ENCODE results near the gene NT5E. TPM values are rescaled to one million over a fixed set of nuclear protein-coding genes. Genes with fewer than 3 reads are reported as not detected.
"Not testable (repeated sequence)": the region's sequence is repeated elsewhere in the genome, so short reads cannot be mapped to it uniquely, and the experiment has no call there.

The NT5E gene
- total RNA-seq, 1 experiment from 2014 or later, result 84.6 TPM

GRCh38 chr6:85403331-85404015 is 46.4 kb upstream of the NT5E start:
- Histone ChIP-seq H3K79me2 (ENCODE audit: low read depth) (no peaks in the 10 kb centered on the region), H3K36me3 (ENCODE audit: low read depth) (no peaks in the 10 kb centered on the region), H3K9me3 (ENCODE audit: insufficient read depth, low read depth) (no peaks in the 10 kb centered on the region), H3K4me2 (peak overlapping the region; percentile 64), H3K9me2 (ENCODE audit: insufficient read depth) (no peaks in the 10 kb centered on the region), H3K27ac (peak overlapping the region; percentile 75), H3K27me3 (ENCODE audit: insufficient read depth, low read depth) (no peaks in the 10 kb centered on the region), H3F3A (ENCODE audit: insufficient read depth, low read depth) (peaks cover 24% of the 10 kb centered on the region; the same call in 1 of the 2 replicates), H3K4me3 (no peak overlapping the region; the same call in 1 of the 2 replicates), H3K4me1 (replicated peaks; ENCODE audit: insufficient read depth) (peaks cover 51% of the 10 kb centered on the region), H2AFZ (0 out of 2 replicates have a peak overlapping the region, but pooled peaks have one; percentile 57), H4K20me1 (ENCODE audit: insufficient read depth) (no peaks in the 10 kb centered on the region)
- ChIA-PET CTCF (interaction anchor here (1.3 kb wide), 1 partner anchor 79 kb away, joined by 3 read pairs; no protein-coding TSS in a partner anchor), POLR2A (ENCODE audit: unreplicated experiment) (interaction anchor here (0.5 to 0.7 kb wide), 2 partner anchors 46 to 51 kb away, joined by 3 to 4 read pairs; partner anchors contain the start of gene NT5E)
- intact Hi-C loops (cut with micrococcal nuclease; ENCODE audit: unreplicated experiment), result loop anchor here (1.0 to 2.0 kb wide), 4 partner anchors 42 to 87 kb away; no protein-coding TSS in a partner anchor
- TSS peak; percentile 85 for BruUV-seq (replicated peaks)
- DNase-seq, result peak in 1 of 2 experiments; percentile 68
- TF ChIP-seq CTCF (conservative IDR thresholded peaks at IDR 0.05) (no peak), EZH2 (IDR thresholded peaks at IDR 0.05; ENCODE audit: low read depth) (no peak)

- ChIA-PET CTCF (interaction anchor here (1.3 kb wide), 1 partner anchor 79 kb away, joined by 3 read pairs; no protein-coding TSS in a partner anchor), POLR2A (ENCODE audit: unreplicated experiment) (interaction anchor here (0.6 to 0.7 kb wide), 2 partner anchors 13 to 46 kb away, joined by 3 to 6 read pairs; partner anchors contain the start of gene NT5E)
- not testable (repeated sequence) for H3K27me3 ChIP-seq (ENCODE audit: insufficient read depth, low read depth); H3K79me2 ChIP-seq (ENCODE audit: low read depth); H3K36me3 ChIP-seq (ENCODE audit: low read depth); BruUV-seq (replicated peaks); H3K9me2 ChIP-seq (ENCODE audit: insufficient read depth); H3K9me3 ChIP-seq (ENCODE audit: insufficient read depth, low read depth); H4K20me1 ChIP-seq (ENCODE audit: insufficient read depth); DNase-seq; H3K4me3 ChIP-seq; H2AFZ ChIP-seq
- Histone ChIP-seq H3K4me2 (peak overlapping the region; percentile 64), H3K4me1 (replicated peaks; ENCODE audit: insufficient read depth) (peaks cover 51% of the 10 kb centered on the region), H3F3A (ENCODE audit: insufficient read depth, low read depth) (peaks cover 24% of the 10 kb centered on the region; the same call in 1 of the 2 replicates), H3K27ac (peak overlapping the region; percentile 75)
- intact Hi-C loops (cut with micrococcal nuclease; ENCODE audit: unreplicated experiment), result loop anchor here (1.0 to 2.0 kb wide), 3 partner anchors 45 to 86 kb away; no protein-coding TSS in a partner anchor
These were observed 45.8 kb upstream of the NT5E start for GRCh38 chr6:85404016-85404563.

GRCh38 chr6:85404564-85405174 is 45.2 kb upstream of the NT5E start:
- Histone ChIP-seq H3K4me2 (peak overlapping the region; percentile 64), H3K27me3 (ENCODE audit: insufficient read depth, low read depth) (no peaks in the 10 kb centered on the region), H3K9me3 (ENCODE audit: insufficient read depth, low read depth) (no peaks in the 10 kb centered on the region), H3K36me3 (ENCODE audit: low read depth) (no peaks in the 10 kb centered on the region), H3K9me2 (ENCODE audit: insufficient read depth) (no peaks in the 10 kb centered on the region), H3K79me2 (ENCODE audit: low read depth) (no peaks in the 10 kb centered on the region), H4K20me1 (ENCODE audit: insufficient read depth) (no peaks in the 10 kb centered on the region), H3K4me3 (no peak overlapping the region; the same call in 1 of the 2 replicates), H2AFZ (0 out of 2 replicates have a peak overlapping the region, but pooled peaks have one; percentile 62), H3K27ac (peak overlapping the region; percentile 75), H3F3A (ENCODE audit: insufficient read depth, low read depth) (peaks cover 24% of the 10 kb centered on the region; the same call in 1 of the 2 replicates), H3K4me1 (replicated peaks; ENCODE audit: insufficient read depth) (peaks cover 51% of the 10 kb centered on the region)
- TSS peak; percentile 85 for BruUV-seq (replicated peaks)
- ChIA-PET POLR2A (ENCODE audit: unreplicated experiment) (interaction anchor here (0.5 to 1.2 kb wide), 4 partner anchors 14 to 760 kb away, joined by 3 to 6 read pairs (median 3); partner anchors contain the start of gene NT5E), CTCF (no interaction called here)
- peak; percentile 60 to 73 for DNase-seq
- intact Hi-C loops (cut with micrococcal nuclease; ENCODE audit: unreplicated experiment), result loop anchor here (1.0 to 2.0 kb wide), 3 partner anchors 44 to 86 kb away; no protein-coding TSS in a partner anchor
- no peak for TF ChIP-seq CTCF (conservative IDR thresholded peaks at IDR 0.05)
- no peak for TF ChIP-seq EZH2 (IDR thresholded peaks at IDR 0.05; ENCODE audit: low read depth)
